Testis (tissue), 2 donors: Measurements from ENCODE around the gene SMIM5.

Experiments used
- CTCF ChIP-seq, 3 experiments: fragments of 450-650 bp in 2 of 3; fragments of 200-600 bp in 1 of 3; sonication (generic) in 1 of 3; IDR thresholded peaks; one replicate each; pipeline ENCODE4 v1.5.1; 2016 to 2019; ENCODE audit warnings: antibody characterized with exemption in 3 of 3, mild to moderate bottlenecking in 2 of 3, moderate library complexity in 1 of 3
- POLR2A ChIP-seq: fragments of 450-650 bp; IDR thresholded peaks from one replicate; pipeline ENCODE4 v1.6.1; 2017; ENCODE audit warnings: antibody characterized with exemption, mild to moderate bottlenecking, moderate library complexity

DNA sequence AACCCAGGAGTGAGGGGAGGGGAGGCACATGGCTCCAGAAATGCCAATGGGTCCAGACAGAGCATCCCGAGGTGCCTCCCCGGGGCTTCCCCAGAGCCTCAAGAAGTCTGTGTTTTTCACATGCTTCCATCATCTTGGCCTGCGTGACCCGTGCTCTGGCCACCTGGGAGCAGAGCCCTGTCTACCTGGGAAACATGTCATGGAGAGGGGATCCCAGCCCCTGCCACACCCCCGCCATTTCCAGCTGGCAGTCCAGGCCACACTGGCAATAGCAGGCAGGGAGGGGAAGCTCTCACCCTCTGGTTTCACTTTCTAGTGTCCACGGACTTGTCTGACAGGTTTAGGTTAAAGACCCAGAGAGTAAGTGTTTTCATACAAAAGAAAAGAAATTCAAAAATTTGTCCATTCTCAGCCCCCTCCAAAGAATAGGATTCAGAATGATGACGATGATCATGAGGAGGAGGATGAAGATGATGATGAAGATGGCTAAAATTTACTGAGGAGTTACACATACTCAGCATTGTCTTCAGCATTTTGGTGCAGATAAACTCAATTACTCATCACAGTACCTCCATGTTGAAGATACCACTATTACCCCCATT lies 9.0 kb downstream of the SMIM5 start:
- no peak for TF ChIP-seq CTCF (IDR thresholded peaks at IDR 0.05)
- no peak for TF ChIP-seq POLR2A
